ENCODE results near the gene TMC5.
"Not testable (repeated sequence)": the region's sequence is repeated elsewhere in the genome, so short reads cannot be mapped to it uniquely, and the experiment has no call there.

Gene TMC5

DNA sequence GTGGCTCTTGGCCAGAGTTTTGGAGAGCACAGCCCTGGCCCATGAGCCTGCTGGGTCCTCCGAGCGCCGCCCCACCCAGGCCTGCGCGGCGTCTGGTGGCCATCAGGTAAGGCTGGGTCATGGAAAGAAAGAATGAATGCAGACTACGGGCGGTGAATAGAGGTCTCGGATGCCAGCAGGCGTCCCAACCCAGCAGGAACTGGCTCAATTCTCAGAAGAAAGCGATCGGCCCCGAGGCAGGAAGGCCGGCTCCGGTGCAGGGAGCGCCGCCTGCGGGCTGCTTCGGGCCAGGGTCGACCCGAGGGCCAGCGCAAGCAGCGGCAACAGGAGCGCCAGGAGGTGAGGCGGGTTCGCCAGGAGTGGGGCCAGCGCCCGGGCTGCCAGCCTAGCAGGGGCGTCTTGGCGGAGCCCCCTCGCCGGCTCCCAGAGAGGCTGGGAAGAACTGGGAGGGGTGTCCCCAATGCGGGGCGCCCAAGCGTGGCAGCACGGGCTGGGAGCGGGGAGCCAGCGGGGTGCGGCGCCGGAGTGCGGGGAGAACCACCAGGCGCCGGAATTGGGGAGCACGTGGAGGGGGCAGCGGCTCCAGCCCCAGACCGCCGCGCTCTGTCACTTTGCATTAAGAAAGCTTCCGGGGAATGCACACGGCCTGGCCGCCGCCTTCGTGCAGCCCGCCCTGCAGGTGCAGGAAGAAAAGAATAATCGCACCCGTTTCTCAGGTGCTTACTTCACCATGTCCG, 7.1 kb upstream of the TMC5 start:
- peak; percentile 63 for DNase-seq

- DNase-seq = no peak
Observed at GRCh38 chr16:19411298-19411697, 6.4 kb upstream of the TMC5 start.

- DNase-seq = not testable (repeated sequence)
Observed at GRCh38 chr16:19412055-19412454, 5.6 kb upstream of the TMC5 start.

DNA sequence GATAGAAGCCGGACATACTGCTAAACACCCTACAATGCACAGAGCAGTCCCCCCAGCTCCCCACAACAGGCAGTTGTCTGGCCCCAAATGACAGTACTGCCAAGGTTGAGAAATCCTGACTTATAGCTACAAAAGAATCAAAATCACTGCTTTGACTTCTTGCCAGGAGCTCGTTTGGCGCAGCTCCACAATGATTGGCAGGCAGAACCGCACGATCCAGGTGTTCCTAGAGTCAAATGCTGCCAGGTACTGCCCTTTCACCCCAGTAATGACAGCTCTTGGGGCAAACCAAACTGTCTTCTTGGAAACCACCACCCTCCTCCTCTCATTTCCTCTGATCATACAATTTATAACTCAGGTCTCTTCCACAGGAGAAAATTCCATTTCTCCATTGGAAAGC, 2.2 kb upstream of the TMC5 start:
- no peak for DNase-seq

DNA sequence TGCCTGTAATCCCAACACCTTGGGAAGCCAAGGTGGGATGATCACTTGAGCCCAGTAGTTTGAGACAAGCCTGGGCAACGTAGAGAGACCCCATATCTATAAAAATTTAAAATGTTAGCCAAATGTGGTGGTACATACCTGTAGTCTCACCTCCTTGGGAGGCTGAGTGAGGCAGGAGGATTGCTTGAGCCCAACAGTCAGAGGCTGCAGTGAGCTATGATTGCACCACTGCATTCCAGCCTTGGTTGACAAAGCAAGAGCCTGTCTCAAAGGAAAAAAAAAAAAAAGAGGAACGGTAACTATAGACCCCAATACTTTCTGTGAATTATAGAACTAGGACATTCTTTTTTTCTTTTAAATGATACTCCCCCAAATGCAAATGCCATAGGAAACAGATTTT, 1.8 kb upstream of the TMC5 start:
- DNase-seq = no peak

GRCh38 chr16:19418200-19418599, 517 bp downstream of the TMC5 start:
- no peak for DNase-seq

DNA sequence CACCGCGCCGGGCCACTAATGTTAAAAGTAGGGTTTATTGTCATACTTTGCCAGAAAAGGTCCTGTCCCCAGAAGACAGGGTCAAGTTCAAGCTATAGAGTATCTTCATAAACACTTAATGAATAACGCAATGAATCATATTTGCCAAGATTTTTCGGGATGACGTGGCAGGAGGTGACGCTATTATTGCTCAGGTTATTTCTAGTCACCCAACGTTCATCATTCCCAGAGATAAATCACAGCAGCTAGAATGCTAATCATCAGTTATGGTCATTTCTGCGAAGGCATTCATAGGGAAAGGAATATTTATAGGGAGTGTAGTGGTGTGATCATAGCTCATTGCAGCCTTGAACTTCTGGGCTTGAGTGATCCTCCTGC, 2.0 kb downstream of the TMC5 start:
- DNase-seq = no peak

DNA sequence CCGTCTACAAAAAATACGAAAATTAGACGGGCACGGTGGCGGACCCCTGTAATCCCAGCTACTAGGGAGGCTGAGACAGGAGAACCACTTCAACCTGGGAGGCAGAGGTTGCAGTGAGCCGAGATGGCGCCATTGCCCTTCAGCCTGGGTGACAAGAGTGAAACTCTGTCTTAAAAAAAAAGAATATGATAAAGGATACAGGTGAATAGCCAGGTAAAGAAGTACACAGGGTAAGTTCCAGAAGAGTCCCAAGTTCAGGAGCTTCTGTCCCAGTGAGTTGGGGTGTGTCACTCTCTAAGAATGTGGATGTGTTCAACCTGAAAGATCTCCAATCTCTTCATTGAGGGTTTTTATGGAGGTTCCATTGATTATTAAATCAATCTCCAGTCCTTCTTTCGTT, 6.8 kb downstream of the TMC5 start:
- no peak for DNase-seq

DNA sequence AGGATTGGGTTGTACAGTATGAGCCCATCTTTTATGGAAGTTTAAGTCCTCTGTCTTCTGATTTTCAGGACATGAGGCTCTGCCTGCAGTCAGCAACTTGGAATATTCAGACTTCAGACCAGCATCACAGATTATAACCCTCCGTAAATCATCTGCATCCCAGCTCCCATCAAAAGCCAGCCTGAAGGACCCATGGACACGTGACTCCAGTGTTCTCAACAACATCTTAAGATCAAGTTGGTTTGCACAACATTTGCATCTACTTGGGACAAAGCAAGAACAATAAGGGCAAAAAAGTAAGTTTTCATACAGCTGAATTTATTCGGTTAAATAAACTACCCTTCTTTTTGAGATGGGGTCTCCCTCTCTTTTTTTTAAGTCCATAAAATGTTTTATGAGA, 12.7 kb downstream of the TMC5 start:
- DNase-seq = no peak

GRCh38 chr16:19431636-19432340, 14.1 kb downstream of the TMC5 start:
- no peak for DNase-seq

DNA sequence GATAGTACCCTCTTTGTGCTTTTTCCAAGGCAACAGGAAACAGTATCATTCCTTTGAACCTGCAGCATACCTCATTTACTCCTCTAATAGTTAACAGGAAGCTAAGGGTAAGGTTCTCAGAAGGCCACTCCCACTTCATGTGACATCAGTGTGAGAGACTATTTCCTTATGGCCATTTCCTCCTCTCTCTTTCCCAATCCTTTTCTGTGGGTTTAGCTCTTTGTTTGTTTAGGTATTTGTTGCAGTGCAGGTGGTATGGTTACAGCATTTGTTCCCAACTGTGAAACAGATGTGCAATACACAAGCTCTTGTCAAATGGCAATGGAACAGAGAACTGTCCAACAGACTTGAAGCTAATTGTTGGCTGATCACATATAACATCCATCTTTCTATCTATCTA, 14.7 kb downstream of the TMC5 start:
- peak; percentile 24 for DNase-seq

- DNase-seq = no peak
Observed at GRCh38 chr16:19434584-19434983, 16.9 kb downstream of the TMC5 start.

DNA sequence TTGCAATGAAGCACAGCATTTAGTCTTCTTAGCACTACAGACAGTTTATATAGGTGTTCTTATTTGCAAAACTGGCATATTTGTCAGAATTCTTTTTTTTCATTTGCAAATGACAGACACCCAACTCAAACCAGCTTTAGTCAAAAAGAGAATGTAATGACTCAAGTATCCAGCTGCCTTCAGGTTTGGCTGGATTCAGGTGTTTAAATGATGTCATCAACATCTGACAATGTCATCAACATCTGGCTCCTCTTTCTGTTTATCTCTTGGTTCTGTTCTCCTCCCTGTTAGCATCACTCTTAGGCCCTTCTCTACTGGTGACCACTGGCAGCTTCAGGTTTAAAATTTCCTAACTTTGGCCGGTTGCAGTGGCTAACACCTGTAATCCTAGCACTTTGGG, 18.9 kb downstream of the TMC5 start:
- DNase-seq = no peak

DNA sequence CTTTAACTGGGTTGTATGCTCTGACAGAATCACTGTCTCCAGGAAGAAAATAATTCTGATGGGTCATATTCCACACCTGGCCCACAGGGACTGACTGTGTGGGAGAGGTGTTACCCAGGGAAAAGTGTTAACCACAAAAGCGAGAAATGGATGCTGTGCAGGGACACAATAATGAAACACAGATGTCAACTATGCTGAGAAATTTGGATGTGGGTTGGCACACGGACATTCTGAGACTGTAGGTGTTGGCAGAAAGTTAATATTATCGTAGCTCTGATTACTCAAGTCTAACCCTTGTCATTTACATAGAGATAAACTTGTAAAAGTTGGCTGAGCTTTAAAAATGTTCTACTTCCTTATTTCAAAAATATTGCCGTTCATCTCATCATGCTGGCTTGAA, 19.6 kb downstream of the TMC5 start:
- DNase-seq = no peak

DNA sequence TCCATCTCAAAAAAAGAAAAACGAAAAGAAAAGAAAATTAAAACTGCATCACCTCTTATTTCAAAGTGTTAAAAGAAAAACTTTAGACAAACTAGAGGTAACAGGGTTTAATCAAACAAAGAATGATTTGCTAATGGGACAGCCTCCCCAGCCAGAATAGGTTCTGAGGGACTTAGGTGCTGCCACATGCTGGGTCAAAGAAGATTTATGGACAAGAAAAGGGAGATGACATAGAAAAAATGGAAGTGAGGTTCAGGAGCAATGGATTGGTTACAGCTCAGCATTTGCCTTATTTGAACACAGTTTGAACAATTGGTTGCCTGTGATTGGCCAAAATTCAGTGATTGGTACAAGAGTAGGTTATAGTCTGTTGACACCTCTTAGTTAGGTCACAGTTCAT, 21.1 kb downstream of the TMC5 start:
- no peak for DNase-seq

GRCh38 chr16:19439483-19439882, 21.8 kb downstream of the TMC5 start:
- DNase-seq = no peak

DNA sequence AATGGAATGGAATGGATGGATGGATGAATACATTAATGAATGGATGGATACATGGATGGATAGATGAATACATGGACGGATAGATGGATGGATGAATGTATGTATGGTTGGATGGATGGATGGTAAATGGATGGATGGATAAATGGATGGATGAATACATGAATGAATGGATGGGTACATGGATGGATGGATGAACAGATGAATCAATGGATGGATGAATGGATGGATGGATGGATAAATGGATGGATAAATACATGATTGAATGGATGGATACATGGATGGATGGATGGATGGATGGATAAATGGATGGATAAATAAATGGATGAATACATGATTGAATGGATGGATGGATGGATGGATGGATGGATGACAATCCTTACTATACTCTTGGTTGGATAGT, 26.0 kb downstream of the TMC5 start:
- DNase-seq = no peak

DNA sequence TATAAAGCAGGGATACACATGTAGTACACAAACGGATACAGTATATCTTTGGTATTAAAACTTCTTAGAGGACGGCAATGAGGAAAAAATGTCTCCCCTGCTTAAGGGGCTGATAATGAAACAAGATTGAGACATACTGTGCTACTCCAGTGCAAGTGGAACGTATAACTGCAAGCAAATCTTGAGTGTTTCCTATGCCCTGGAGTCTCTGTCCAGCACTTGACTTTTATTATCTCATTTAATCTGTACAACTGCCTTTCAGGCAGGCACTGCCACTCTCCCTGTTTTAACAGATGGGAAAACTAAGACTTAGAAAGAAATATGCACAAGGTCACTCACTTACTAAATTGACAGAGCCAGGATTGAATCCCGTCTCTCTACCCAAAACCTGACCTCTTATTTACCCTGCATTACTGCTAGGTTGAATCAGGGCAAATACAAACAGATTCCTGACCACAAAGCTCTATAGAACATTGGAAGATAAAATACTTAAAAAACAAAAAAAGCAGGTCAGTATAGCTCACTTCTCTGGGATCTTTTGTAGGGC, 28.7 kb downstream of the TMC5 start:
- DNase-seq = no peak

GRCh38 chr16:19446886-19447285, 29.2 kb downstream of the TMC5 start:
- no peak for DNase-seq

DNA sequence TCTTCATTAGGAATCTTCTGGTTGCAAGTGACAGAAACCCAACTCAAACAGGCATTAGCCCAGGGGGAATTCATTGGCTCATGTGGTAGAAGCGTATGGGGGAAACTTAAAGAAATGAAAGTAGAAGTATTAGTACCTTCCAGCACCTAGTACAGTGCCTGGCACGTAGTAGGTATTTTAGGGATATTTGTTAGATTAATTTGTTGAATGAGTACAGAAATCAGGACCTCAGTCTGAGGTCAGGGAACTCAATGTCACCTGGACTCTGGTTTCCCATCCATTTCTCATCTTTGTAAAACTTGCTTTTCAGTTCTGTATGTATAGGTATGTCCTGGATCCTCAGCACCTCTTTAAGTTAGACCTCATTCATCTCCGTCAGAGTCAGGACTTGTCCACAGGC, 32.5 kb downstream of the TMC5 start:
- DNase-seq = no peak

DNA sequence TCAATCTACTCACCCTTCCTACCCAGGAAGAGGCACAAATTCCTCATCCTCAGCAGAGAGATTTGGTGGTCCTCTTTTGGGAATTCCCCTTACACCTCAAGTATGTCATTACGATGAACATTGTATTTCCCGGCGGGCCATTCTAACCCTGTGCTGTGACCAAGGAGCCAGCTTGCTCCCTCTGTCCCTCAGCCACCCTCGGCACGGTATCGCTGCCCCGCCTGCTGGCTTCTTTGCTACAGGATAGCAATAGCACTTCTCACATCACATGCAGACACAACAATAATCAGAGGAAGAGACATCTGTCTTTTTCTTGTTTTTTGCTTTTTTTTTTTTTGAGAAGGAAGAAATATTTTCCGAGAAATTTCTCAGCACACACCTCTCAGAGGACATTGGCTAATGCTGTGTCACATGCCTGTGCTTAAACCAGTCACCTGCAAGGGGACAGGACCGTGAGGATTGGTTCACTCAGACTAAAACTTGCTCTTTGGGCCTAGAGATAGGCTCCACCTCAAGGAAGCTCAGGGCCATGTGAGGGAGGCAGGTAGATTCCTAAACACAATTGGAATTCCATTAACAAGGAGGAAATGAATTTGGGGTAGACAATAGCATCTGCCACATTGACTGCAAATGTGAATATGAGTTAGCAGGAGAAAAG, 41.2 kb downstream of the TMC5 start:
- no peak for DNase-seq

DNA sequence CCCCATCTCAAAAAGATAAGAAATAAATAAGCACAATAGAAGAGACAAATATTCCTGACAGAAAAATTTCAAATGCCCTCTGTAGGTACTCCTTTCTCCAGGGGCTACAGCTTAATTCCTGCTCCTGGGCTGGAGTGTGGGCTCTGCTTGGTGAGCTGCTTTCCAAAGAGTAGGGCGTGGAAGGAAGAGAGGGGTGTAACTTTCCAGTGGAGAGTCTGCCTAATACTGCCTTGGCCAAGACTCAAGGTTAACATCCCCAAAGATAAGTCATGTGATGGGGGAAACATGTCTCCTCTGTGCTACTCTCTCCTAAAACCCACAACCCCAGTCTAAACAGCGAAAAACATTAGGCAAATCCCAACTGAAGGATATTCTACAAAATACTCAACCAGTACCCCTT, 42.7 kb downstream of the TMC5 start:
- DNase-seq = no peak

DNA sequence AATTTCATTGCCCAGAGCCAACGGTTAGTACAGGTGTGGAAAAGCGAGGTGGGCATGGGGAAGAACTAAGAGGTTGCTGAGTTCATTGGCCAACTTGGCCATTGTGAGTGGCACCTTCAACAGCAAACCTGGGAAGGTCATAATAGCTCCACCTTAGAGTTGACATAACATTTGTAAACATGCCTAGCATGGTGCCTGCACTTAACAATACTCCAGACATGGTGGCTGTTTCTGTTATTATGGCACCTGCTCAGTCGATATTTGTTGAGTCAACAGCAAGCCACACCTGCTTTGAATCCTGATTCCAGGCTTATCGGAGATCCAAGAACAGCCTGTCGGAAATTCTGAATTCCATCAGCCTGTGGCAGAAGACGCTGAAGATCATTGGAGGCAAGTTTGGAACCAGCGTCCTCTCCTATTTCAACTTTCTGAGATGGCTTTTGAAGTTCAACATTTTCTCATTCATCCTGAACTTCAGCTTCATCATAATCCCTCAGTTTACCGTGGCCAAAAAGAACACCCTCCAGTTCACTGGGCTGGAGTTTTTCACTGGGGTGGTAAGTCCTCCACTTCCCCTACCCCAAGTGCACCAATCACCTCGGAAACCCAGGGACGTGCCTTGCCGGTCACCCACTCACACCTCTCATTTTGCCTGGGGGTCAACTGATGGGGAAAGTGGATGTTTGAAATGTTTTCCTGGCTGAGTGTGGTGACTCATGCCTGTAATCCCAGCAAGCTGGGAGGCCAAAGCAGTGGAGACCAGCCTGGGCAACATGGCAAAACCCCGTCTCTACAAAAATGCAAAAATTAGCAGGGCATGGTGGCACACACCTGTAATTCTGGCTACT, 46.0 kb downstream of the TMC5 start:
- DNase-seq = no peak
